ENCODE results near the gene ZMYM2. TPM values are rescaled to one million over a fixed set of nuclear protein-coding genes. Genes with fewer than 3 reads are reported as not detected.

Gene ZMYM2
- total RNA-seq, 4 donors from 2014 or later, result 54.7 to 175 (median 98.3) TPM

GRCh38 chr13:20065516-20065915 is 107.0 kb downstream of the ZMYM2 start:
- no peak for DNase-seq
- intact Hi-C loops (cut with DNase I; ENCODE audit: low total_unique reads), result no loop called here
- TF ChIP-seq POLR2A (IDR thresholded peaks at IDR 0.05) (no peak), CTCF (IDR thresholded peaks at IDR 0.05) (no peak)

GRCh38 chr13:20069956-20070355 is 111.4 kb downstream of the ZMYM2 start:
- Histone ChIP-seq H3K9me3 (no peaks in the 10 kb centered on the region), H3K4me1 (no peaks in the 10 kb centered on the region), H3K27me3 (no peaks in the 10 kb centered on the region), H3K36me3 (no peaks in the 10 kb centered on the region), H3K4me3 (no peak overlapping the region), H3K27ac (no peak overlapping the region)
- DNase-seq, result no peak
- TF ChIP-seq CTCF (IDR thresholded peaks at IDR 0.05) (no peak), POLR2A (IDR thresholded peaks at IDR 0.05) (no peak)
- intact Hi-C loops (cut with DNase I; ENCODE audit: low total_unique reads), result no loop called here

More at GRCh38 chr13:20065516-20065915, 107.0 kb downstream of the ZMYM2 start:
- H3K27me3 ChIP-seq, result no peaks in the 10 kb centered on the region
- H3K36me3 ChIP-seq, result no peaks in the 10 kb centered on the region
- H3K4me1 ChIP-seq, result no peaks in the 10 kb centered on the region
- no peak overlapping the region for H3K4me3 ChIP-seq
- no peak overlapping the region for H3K27ac ChIP-seq
- H3K9me3 ChIP-seq, result no peaks in the 10 kb centered on the region

GRCh38 chr13:20073775-20074174 is 115.2 kb downstream of the ZMYM2 start:
- DNase-seq, result no peak
- H3K4me3 ChIP-seq, result no peak overlapping the region
- H3K27me3 ChIP-seq, result no peaks in the 10 kb centered on the region
- H3K9me3 ChIP-seq, result no peaks in the 10 kb centered on the region
- intact Hi-C loops (cut with DNase I; ENCODE audit: low total_unique reads), result no loop called here
- H3K27ac ChIP-seq, result no peak overlapping the region
- H3K36me3 ChIP-seq, result no peaks in the 10 kb centered on the region
- TF ChIP-seq POLR2A (IDR thresholded peaks at IDR 0.05), result no peak
- no peak for TF ChIP-seq CTCF (IDR thresholded peaks at IDR 0.05)
- no peaks in the 10 kb centered on the region for H3K4me1 ChIP-seq

GRCh38 chr13:20074966-20075365 is 116.4 kb downstream of the ZMYM2 start:
- Histone ChIP-seq H3K4me1 (no peaks in the 10 kb centered on the region), H3K27me3 (no peaks in the 10 kb centered on the region), H3K9me3 (no peaks in the 10 kb centered on the region), H3K27ac (no peak overlapping the region), H3K4me3 (no peak overlapping the region), H3K36me3 (no peaks in the 10 kb centered on the region)
- DNase-seq, result no peak
- intact Hi-C loops (cut with DNase I; ENCODE audit: low total_unique reads), result no loop called here
- TF ChIP-seq POLR2A (IDR thresholded peaks at IDR 0.05) (no peak), CTCF (IDR thresholded peaks at IDR 0.05) (no peak)

GRCh38 chr13:20077086-20077485 is 118.6 kb downstream of the ZMYM2 start:
- no peaks in the 10 kb centered on the region for H3K4me1 ChIP-seq

More at GRCh38 chr13:20077086-20077485, 118.6 kb downstream of the ZMYM2 start:
- Histone ChIP-seq H3K36me3 (no peaks in the 10 kb centered on the region), H3K4me3 (no peak overlapping the region), H3K9me3 (no peaks in the 10 kb centered on the region), H3K27ac (no peak overlapping the region), H3K27me3 (no peaks in the 10 kb centered on the region)
- no peak for DNase-seq
- TF ChIP-seq POLR2A (IDR thresholded peaks at IDR 0.05), result no peak
- intact Hi-C loops (cut with DNase I; ENCODE audit: low total_unique reads), result no loop called here

Data from uterus (tissue), 4 donors.